GM18505 (cell line): Measurements from ENCODE around the gene MRC1.

Experiments used
- ATAC-seq: cut with Tn5 transposase; IDR thresholded peaks from one replicate; pipeline ENCODE4 v1.9.1; 2021; ENCODE audit not compliant: unreplicated experiment
- POLR2A ChIP-seq: IDR thresholded peaks from 4 replicates; pipeline ENCODE4 v1.6.1; 2011; ENCODE audit warnings: borderline replicate concordance; ENCODE audit not compliant: insufficient read depth, insufficient read length; ENCODE audit errors: extremely low read depth

The MRC1 gene

GRCh38 chr10:17808971-17809841 is at the start of gene MRC1:
TSS of gene MRC1 (plus strand) at chr10:17809348. CDS start at chr10:17809466, 118 bp downstream.
- TF ChIP-seq POLR2A: no peak
- ATAC-seq: no peak

GRCh38 chr10:17764142-17764541 is 45.0 kb upstream of the MRC1 start:
- ATAC-seq: no peak
- no peak for TF ChIP-seq POLR2A

GRCh38 chr10:17765602-17766001 is 43.5 kb upstream of the MRC1 start:
- ATAC-seq: no peak
- TF ChIP-seq POLR2A: no peak

GRCh38 chr10:17766731-17767130 is 42.4 kb upstream of the MRC1 start:
- no peak for ATAC-seq
- no peak for TF ChIP-seq POLR2A

GRCh38 chr10:17768496-17768895 is 40.7 kb upstream of the MRC1 start:
- TF ChIP-seq POLR2A: no peak
- ATAC-seq: no peak

GRCh38 chr10:17768957-17769356 is 40.2 kb upstream of the MRC1 start:
- ATAC-seq: no peak
- no peak for TF ChIP-seq POLR2A

- TF ChIP-seq POLR2A: no peak
- ATAC-seq: no peak
Observed at GRCh38 chr10:17771017-17771416, 38.1 kb upstream of the MRC1 start.

- TF ChIP-seq POLR2A: no peak
- ATAC-seq: no peak
Observed at GRCh38 chr10:17779784-17780183, 29.4 kb upstream of the MRC1 start.

- ATAC-seq: no peak
- no peak for TF ChIP-seq POLR2A
Observed at GRCh38 chr10:17780727-17781126, 28.4 kb upstream of the MRC1 start.

GRCh38 chr10:17781856-17782255 is 27.3 kb upstream of the MRC1 start:
- no peak for ATAC-seq
- TF ChIP-seq POLR2A: no peak

- ATAC-seq: no peak
Observed at GRCh38 chr10:17782921-17783665, 26.1 kb upstream of the MRC1 start.

GRCh38 chr10:17783751-17784150 is 25.4 kb upstream of the MRC1 start:
- TF ChIP-seq POLR2A: no peak
- no peak for ATAC-seq

More at GRCh38 chr10:17782921-17783665, 26.1 kb upstream of the MRC1 start:
- TF ChIP-seq POLR2A: no peak

GRCh38 chr10:17784688-17785087 is 24.5 kb upstream of the MRC1 start:
- no peak for TF ChIP-seq POLR2A
- no peak for ATAC-seq

- no peak for ATAC-seq
- TF ChIP-seq POLR2A: no peak
Observed at GRCh38 chr10:17785276-17785930, 23.7 kb upstream of the MRC1 start.
